HCT116 (cell line): Measurements from ENCODE around the gene DPH1. TPM values are rescaled to one million over a fixed set of nuclear protein-coding genes. Genes with fewer than 3 reads are reported as not detected.

Source experiments
- ATAC-seq: fragments of 200-7000 bp; cut with Tn5 transposase; 2 replicates; pipeline ENCODE4 v1.9.1; 2020; ENCODE audit warnings: mild to moderate bottlenecking, moderate library complexity
- BruUV-seq: library from RNA; stranded (reverse); fragments of 400-500 nt; replicated peaks from 2 replicates; lab custom pipeline; 2021; lab: Mats Ljungman, UMichigan
- CTCF ChIA-PET: fragments of 300-600 bp; sonication (Branson Sonifier 250); formaldehyde crosslinking; loops from one replicate; lab custom pipeline; 2021; ENCODE audit warnings: antibody characterized with exemption; lab: Charles Lee
- POLR2A ChIA-PET: fragments of 300-600, 350-600 bp; sonication (Branson Sonifier 250); formaldehyde crosslinking; loops from one replicate; lab custom pipeline; 2021; ENCODE audit warnings: antibody characterized with exemption; lab: Charles Lee
- RAD21 ChIA-PET, 2 experiments: fragments of 300-600 bp; sonication (Branson Sonifier 250); formaldehyde crosslinking; loops; one replicate each; lab custom pipeline; 2023; ENCODE audit warnings: low total read pairs in 2 of 2; ENCODE audit not compliant: uncharacterized antibody in 2 of 2, unreplicated experiment in 2 of 2, low non-redundant PET in 1 of 2; lab: Charles Lee
- DNase-seq: peaks from one replicate; pipeline ENCODE4 v3.0.0-alpha.2; 2010; ENCODE audit warnings: low read depth, low spot score
- H2AFZ ChIP-seq: fragments of 200-600 bp; shearing (Covaris generic), sonication (generic); 2 replicates; pipeline ENCODE4 v1.6.1; 2017; ENCODE audit warnings: low read depth, mixed run types, mixed read lengths, antibody characterized with exemption, low read length; ENCODE audit not compliant: poor library complexity, severe bottlenecking
- H3K27ac ChIP-seq: 2 replicates; pipeline ENCODE4 v1.5.1; 2012; ENCODE audit warnings: low read depth, low read length
- H3K27me3 ChIP-seq: fragments of 200-600 bp; sonication (generic); 2 replicates; pipeline ENCODE4 v1.6.1; 2016; ENCODE audit warnings: mixed run types, low read length, mixed read lengths; ENCODE audit not compliant: insufficient read depth
- H3K36me3 ChIP-seq, 2 experiments: fragments of 200-500 bp in 1 of 2; fragments of 200-600 bp in 1 of 2; sonication (Bioruptor generic) in 1 of 2; sonication (generic) in 1 of 2; 2 replicates each; pipeline versions ENCODE4 v1.5.1 to v1.6.1; 2014 to 2016; ENCODE audit warnings: low read length in 2 of 2, inconsistent platforms in 1 of 2, mixed read lengths in 1 of 2, mixed run types in 1 of 2; ENCODE audit not compliant: insufficient read depth in 2 of 2, control insufficient read depth in 1 of 2
- H3K4me1 ChIP-seq, 2 experiments: fragments of 200-600 bp in 1 of 2; sonication (generic) in 1 of 2; 2 replicates each; pipeline versions ENCODE4 v1.5.1 to v1.6.1; 2012 to 2017; ENCODE audit warnings: low read length in 2 of 2, inconsistent platforms in 1 of 2, mild to moderate bottlenecking in 1 of 2, mixed read lengths in 1 of 2, mixed run types in 1 of 2, moderate library complexity in 1 of 2; ENCODE audit not compliant: insufficient read depth in 2 of 2, control insufficient read depth in 1 of 2
- H3K4me2 ChIP-seq: fragments of 200-600 bp; sonication (generic); 2 replicates; pipeline ENCODE4 v1.6.1; 2017; ENCODE audit warnings: mixed run types, low read length, mixed read lengths
- H3K4me3 ChIP-seq, 2 experiments: fragments of 200-600 bp in 1 of 2; sonication (generic) in 1 of 2; replicated peaks in 1 of 2; 2 replicates each; pipeline ENCODE4 v1.5.1; 2011 to 2016; ENCODE audit warnings: low read length in 2 of 2, control low read depth in 1 of 2, low read depth in 1 of 2, mild to moderate bottlenecking in 1 of 2, mixed read lengths in 1 of 2, mixed run types in 1 of 2
- H3K79me2 ChIP-seq: fragments of 200-600 bp; sonication (generic); 2 replicates; pipeline ENCODE4 v1.6.1; 2017; ENCODE audit warnings: mild to moderate bottlenecking, mixed run types, low read length, moderate library complexity, mixed read lengths; ENCODE audit not compliant: insufficient read depth
- H3K9ac ChIP-seq: fragments of 200-600 bp; sonication (generic); 2 replicates; pipeline ENCODE4 v1.6.1; 2016; ENCODE audit warnings: low read length, mixed read lengths
- H3K9me2 ChIP-seq: fragments of 200-600 bp; sonication (generic), shearing (Covaris generic); 2 replicates; pipeline ENCODE4 v1.6.1; 2017; ENCODE audit warnings: mixed run types, mild to moderate bottlenecking, moderate library complexity; ENCODE audit not compliant: insufficient read depth
- H3K9me3 ChIP-seq, 2 experiments: fragments of 200-500 bp in 1 of 2; fragments of 200-600 bp in 1 of 2; sonication (Bioruptor generic) in 1 of 2; sonication (generic) in 1 of 2; 2 replicates each; pipeline ENCODE4 v1.6.1; 2014 to 2017; ENCODE audit warnings: low read length in 2 of 2, mixed read lengths in 2 of 2, inconsistent platforms in 1 of 2, low read depth in 1 of 2, mild to moderate bottlenecking in 1 of 2, mixed run types in 1 of 2, moderate library complexity in 1 of 2; ENCODE audit not compliant: control insufficient read depth in 1 of 2, insufficient read depth in 1 of 2
- H4K20me1 ChIP-seq: fragments of 200-600 bp; sonication (generic), shearing (Covaris generic); 2 replicates; pipeline ENCODE4 v1.6.1; 2017; ENCODE audit warnings: mixed run types, mild to moderate bottlenecking, moderate library complexity; ENCODE audit not compliant: insufficient read depth
- ATF3 ChIP-seq: IDR thresholded peaks from 2 replicates; pipeline ENCODE4 v1.6.1; 2012
- CEBPB ChIP-seq: IDR thresholded peaks from 2 replicates; pipeline ENCODE4 v1.6.1; 2012; ENCODE audit warnings: low read depth
- EZH2 ChIP-seq: fragments of 200-600 bp; sonication (generic); IDR thresholded peaks from 2 replicates; pipeline ENCODE4 v1.6.1; 2017; ENCODE audit warnings: antibody characterized with exemption, mixed run types
- EZH2phosphoT487 ChIP-seq: fragments of 200-600 bp; IDR thresholded peaks from 2 replicates; pipeline ENCODE4 v1.6.1; 2018; ENCODE audit warnings: antibody characterized with exemption, borderline replicate concordance
- FOSL1 ChIP-seq: IDR thresholded peaks from 2 replicates; pipeline ENCODE4 v1.6.1; 2012; ENCODE audit warnings: low read depth
- JUND ChIP-seq: IDR thresholded peaks from 2 replicates; pipeline ENCODE4 v1.6.1; 2012
- MAX ChIP-seq: IDR thresholded peaks from 2 replicates; pipeline ENCODE4 v1.6.1; 2012
- POLR2A ChIP-seq: IDR thresholded peaks from 2 replicates; pipeline ENCODE4 v1.7.0; 2011; ENCODE audit warnings: borderline replicate concordance; ENCODE audit not compliant: insufficient read depth, insufficient read length; ENCODE audit errors: extremely low read depth
- POLR2AphosphoS5 ChIP-seq: IDR thresholded peaks from 2 replicates; pipeline ENCODE4 v1.6.1; 2011; ENCODE audit warnings: mild to moderate bottlenecking, low read depth, low read length, moderate library complexity
- RAD21 ChIP-seq: IDR thresholded peaks from 2 replicates; pipeline ENCODE4 v1.6.1; 2012; ENCODE audit warnings: low read depth, mild to moderate bottlenecking
- SIN3A ChIP-seq: IDR thresholded peaks from 2 replicates; pipeline ENCODE4 v1.6.1; 2012; ENCODE audit warnings: low read depth
- SP1 ChIP-seq: IDR thresholded peaks from 2 replicates; pipeline ENCODE4 v1.6.1; 2012; ENCODE audit warnings: low read depth
- SRF ChIP-seq: IDR thresholded peaks from 2 replicates; pipeline ENCODE4 v1.6.1; 2012; ENCODE audit warnings: low read depth
- ZFX ChIP-seq: fragments of 450-650 bp; IDR thresholded peaks from 2 replicates; pipeline ENCODE4 v1.6.1; 2017
- ZNF274 ChIP-seq: fragments of 200-500 bp; sonication (Bioruptor generic); IDR thresholded peaks from 2 replicates; pipeline ENCODE4 v1.6.1; 2014; ENCODE audit warnings: mild to moderate bottlenecking, low read depth, low read length, inconsistent platforms
- intact Hi-C: fragments of 100-400 bp; cut with micrococcal nuclease; formaldehyde crosslinking; loops from 2 replicates; pipeline ENCODE4 v1.10.0; 2022
- total RNA-seq: library from RNA; stranded (reverse); gene quantifications from one replicate; pipeline ENCODE4 v1.2.1, GENCODE V29; 2021; ENCODE audit not compliant: unreplicated experiment
- TF ChIP-seq, protein P1 (sequence below): IDR thresholded peaks from 2 replicates; pipeline ENCODE4 v1.6.1; 2012; ENCODE audit warnings: low read depth

DPH1 gene
- total RNA-seq, 1 experiment from 2014 or later, result 47.2 TPM

DNA sequence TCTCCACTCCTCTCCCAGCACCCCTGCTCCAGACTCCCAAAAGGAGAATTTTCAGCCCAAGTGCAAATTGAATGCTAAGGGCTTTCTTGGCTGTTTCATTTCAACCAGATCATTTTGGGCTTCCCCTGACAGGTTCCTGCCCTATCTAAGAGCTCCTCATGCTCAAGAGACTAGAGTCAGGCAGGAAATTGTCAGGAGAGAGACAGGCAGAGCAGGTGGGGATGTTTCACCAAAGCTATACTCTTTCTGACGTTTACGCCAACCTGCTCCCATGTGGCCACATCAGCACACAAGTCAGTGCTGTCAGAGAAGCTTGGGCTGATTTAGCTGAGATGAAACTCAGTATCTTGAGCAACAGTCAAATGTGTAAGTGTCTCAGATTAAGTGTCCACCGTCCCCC, 56.4 kb downstream of the DPH1 start (continued):
- TF ChIP-seq SIN3A (no peak), EZH2phosphoT487 (no peak), POLR2AphosphoS5 (no peak), SRF (no peak), MAX (no peak), ATF3 (no peak)
- TF ChIP-seq, all 23 proteins: peak for 0

DNA sequence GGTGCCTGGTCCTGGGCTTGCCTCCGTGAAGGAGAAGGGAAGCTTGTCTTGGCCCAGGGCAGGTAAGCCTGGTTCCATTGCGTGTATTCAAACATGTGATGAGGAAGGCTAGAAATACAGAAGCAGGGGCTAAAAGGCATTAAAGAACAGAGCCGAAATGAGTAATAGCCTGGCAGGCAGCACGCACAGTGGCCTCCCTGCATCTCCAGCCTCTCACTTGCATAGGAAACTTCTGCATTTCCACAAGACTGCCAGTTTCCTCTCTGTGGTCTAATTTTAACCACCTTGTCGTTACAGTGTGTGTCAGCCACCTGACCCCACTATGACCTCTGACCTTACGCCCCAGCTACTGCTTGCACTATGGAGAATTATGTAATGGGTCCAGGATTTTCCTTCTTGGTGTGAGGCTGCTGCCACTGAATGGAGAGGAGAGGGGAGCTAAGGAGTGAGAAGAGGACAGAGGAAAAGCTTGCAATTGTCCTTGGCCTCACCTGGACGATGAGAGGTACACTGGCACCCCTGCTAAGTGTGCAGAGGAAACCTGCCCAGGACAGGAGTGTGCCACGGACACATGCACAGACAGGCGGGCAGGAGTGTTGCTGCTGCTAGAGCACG, 57.8 kb downstream of the DPH1 start:
- no peak for TF ChIP-seq CEBPB
- no peak for TF ChIP-seq FOSL1
- TF ChIP-seq EZH2phosphoT487, result no peak
- no peak for TF ChIP-seq POLR2A
- no peak for TF ChIP-seq POLR2AphosphoS5
- no peak for DNase-seq
- Histone ChIP-seq H4K20me1 (no peaks in the 10 kb centered on the region), H3K9me3 (no peaks in the 10 kb centered on the region), H3K4me1 (peaks cover 6 to 22% of the 10 kb centered on the region in 2 experiments; a peak in 3 of 4 replicates), H3K36me3 (no peaks in the 10 kb centered on the region), H3K4me3 (no peak overlapping the region), H3K27me3 (no peaks in the 10 kb centered on the region), H3K9ac (no peak overlapping the region), H3K27ac (no peak overlapping the region), H3K9me2 (no peaks in the 10 kb centered on the region), H3K4me2 (no peak overlapping the region), H3K79me2 (no peaks in the 10 kb centered on the region), H2AFZ (no peak overlapping the region)
- ChIA-PET CTCF (no interaction called here), RAD21 (no interaction called here), POLR2A (no interaction called here)
- BruUV-seq, result no TSS peak
- intact Hi-C loops, result no loop called here
- no peak for ATAC-seq

DNA sequence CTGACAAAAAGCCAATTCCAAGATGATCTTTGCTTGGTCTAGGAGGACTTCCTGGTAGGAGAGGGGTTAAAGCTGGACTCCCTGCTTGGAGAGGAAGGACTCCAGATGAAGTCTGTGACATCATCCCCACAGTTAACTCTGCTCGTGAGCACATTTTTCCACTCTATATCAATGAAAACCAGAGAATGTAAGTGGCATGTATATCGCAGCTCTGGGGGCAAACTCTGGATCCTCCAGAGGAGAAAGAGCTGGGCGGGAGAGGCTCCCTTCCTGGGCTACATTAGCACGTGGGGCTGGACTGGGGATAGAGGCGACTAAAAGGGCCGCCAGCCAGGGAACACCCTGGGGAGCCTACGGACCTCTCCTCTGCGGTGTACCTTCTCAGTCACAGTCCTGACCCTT, 59.1 kb downstream of the DPH1 start:
- H3K27me3 ChIP-seq, result no peaks in the 10 kb centered on the region
- ChIA-PET POLR2A (no interaction called here), RAD21 (no interaction called here), CTCF (no interaction called here)
- intact Hi-C loops, result no loop called here
- H2AFZ ChIP-seq, result no peak overlapping the region
- H3K79me2 ChIP-seq, result no peaks in the 10 kb centered on the region
- H3K4me2 ChIP-seq, result no peak overlapping the region
- ATAC-seq (no peak), DNase-seq (no peak)
- H3K4me3 ChIP-seq, result no peak overlapping the region
- peaks cover 6 to 16% of the 10 kb centered on the region in 2 experiments; a peak in 3 of 4 replicates for H3K4me1 ChIP-seq
- H4K20me1 ChIP-seq, result no peaks in the 10 kb centered on the region
- no peaks in the 10 kb centered on the region for H3K9me2 ChIP-seq
- no TSS peak for BruUV-seq
- H3K36me3 ChIP-seq, result no peaks in the 10 kb centered on the region
- no peak overlapping the region for H3K27ac ChIP-seq
- H3K9ac ChIP-seq, result no peak overlapping the region
- H3K9me3 ChIP-seq, result no peaks in the 10 kb centered on the region
- TF ChIP-seq, protein P1, sequence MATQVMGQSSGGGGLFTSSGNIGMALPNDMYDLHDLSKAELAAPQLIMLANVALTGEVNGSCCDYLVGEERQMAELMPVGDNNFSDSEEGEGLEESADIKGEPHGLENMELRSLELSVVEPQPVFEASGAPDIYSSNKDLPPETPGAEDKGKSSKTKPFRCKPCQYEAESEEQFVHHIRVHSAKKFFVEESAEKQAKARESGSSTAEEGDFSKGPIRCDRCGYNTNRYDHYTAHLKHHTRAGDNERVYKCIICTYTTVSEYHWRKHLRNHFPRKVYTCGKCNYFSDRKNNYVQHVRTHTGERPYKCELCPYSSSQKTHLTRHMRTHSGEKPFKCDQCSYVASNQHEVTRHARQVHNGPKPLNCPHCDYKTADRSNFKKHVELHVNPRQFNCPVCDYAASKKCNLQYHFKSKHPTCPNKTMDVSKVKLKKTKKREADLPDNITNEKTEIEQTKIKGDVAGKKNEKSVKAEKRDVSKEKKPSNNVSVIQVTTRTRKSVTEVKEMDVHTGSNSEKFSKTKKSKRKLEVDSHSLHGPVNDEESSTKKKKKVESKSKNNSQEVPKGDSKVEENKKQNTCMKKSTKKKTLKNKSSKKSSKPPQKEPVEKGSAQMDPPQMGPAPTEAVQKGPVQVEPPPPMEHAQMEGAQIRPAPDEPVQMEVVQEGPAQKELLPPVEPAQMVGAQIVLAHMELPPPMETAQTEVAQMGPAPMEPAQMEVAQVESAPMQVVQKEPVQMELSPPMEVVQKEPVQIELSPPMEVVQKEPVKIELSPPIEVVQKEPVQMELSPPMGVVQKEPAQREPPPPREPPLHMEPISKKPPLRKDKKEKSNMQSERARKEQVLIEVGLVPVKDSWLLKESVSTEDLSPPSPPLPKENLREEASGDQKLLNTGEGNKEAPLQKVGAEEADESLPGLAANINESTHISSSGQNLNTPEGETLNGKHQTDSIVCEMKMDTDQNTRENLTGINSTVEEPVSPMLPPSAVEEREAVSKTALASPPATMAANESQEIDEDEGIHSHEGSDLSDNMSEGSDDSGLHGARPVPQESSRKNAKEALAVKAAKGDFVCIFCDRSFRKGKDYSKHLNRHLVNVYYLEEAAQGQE, result no peak
- TF ChIP-seq JUND, result no peak
- TF ChIP-seq SRF, result no peak
- TF ChIP-seq EZH2phosphoT487, result no peak
- TF ChIP-seq EZH2, result no peak
- TF ChIP-seq SIN3A, result no peak
- TF ChIP-seq SP1, result no peak
- no peak for TF ChIP-seq ZFX
- TF ChIP-seq RAD21, result no peak
- TF ChIP-seq ZNF274, result no peak
- no peak for TF ChIP-seq ATF3
